Naive B cell (primary cell): ENCODE measurements around the gene HRK. TPM values are rescaled to one million over a fixed set of nuclear protein-coding genes. Genes with fewer than 3 reads are reported as not detected.

ENCODE experiments used
- ATAC-seq, 2 donors: fragments of 150-1000 bp; cut with Tn5 transposase; 2 replicates each; pipeline ENCODE4 v1.10.0; 2021; ENCODE audit warnings: low read depth in 2 of 2, mild to moderate bottlenecking in 2 of 2, moderate library complexity in 2 of 2
- DNase-seq: peaks from one replicate; pipeline ENCODE4 v3.0.0; 2022
- H3K27ac Mint-ChIP-seq, 6 donors: one replicate each; pipeline ENCODE4 v1.8.0; 2020 to 2022; ENCODE audit warnings: mild to moderate bottlenecking in 6 of 6, mixed read lengths in 6 of 6, moderate library complexity in 5 of 6, inconsistent platforms in 2 of 6
- H3K27me3 Mint-ChIP-seq, 3 donors: one replicate each; pipeline ENCODE4 v1.8.0; 2021 to 2022; ENCODE audit warnings: mixed read lengths in 3 of 3, mild to moderate bottlenecking in 1 of 3
- H3K36me3 Mint-ChIP-seq, 2 donors: one replicate each; pipeline ENCODE4 v1.8.0; 2020 to 2022; ENCODE audit warnings: mixed read lengths in 2 of 2, inconsistent platforms in 1 of 2, mild to moderate bottlenecking in 1 of 2
- H3K4me1 Mint-ChIP-seq, 3 donors: one replicate each; pipeline ENCODE4 v1.8.0; 2020 to 2022; ENCODE audit warnings: mixed read lengths in 3 of 3, inconsistent platforms in 1 of 3, mild to moderate bottlenecking in 1 of 3, moderate library complexity in 1 of 3
- H3K4me3 Mint-ChIP-seq, 8 donors: one replicate each; pipeline ENCODE4 v1.8.0; 2020 to 2022; ENCODE audit warnings: mild to moderate bottlenecking in 8 of 8, mixed read lengths in 8 of 8, moderate library complexity in 8 of 8, inconsistent platforms in 2 of 8
- H3K9me3 Mint-ChIP-seq, 7 donors: one replicate each; pipeline ENCODE4 v1.8.0; 2020 to 2022; ENCODE audit warnings: mixed read lengths in 7 of 7, mild to moderate bottlenecking in 5 of 7, inconsistent platforms in 2 of 7, moderate library complexity in 1 of 7
- polyA plus RNA-seq, 6 donors: library from polyadenylated mRNA; unstranded; fragments of 300-500 nt; fragmentation: Illumina TruSeq; gene quantifications; one replicate each; pipeline ENCODE4 v1.2.3, GENCODE V29; 2021; ENCODE audit warnings: low read depth in 6 of 6

Gene HRK
- polyA plus RNA-seq, 6 donors from 2014 or later, result 2.5 to 7.9 (median 5.9) TPM

DNA sequence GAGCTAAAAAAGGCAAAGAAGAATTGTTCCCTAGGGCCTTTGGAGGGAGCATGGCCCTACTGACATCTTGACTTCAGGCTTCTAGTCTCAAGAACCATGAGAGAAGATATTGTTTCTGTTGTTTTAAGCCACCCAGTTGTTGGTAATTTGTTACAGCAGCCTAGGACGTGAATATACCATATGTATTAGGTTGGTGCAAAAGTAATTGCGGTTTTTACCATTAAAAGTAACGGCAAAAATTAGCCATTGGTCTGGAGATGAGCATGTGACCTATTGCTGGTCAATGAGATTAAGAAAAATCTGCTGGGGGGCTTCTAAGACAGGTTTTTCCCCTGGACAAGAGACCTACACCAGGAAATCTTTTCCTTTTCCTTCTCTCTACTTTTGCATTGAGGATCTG lies 9.8 kb upstream of the HRK start:
- Mint-ChIP-seq H3K4me3 (no peak overlapping the region), H3K4me1 (no peaks in the 10 kb centered on the region), H3K27ac (no peak overlapping the region), H3K27me3 (peaks cover 0 to 13% (median 0%) of the 10 kb centered on the region in 3 donors), H3K36me3 (no peaks in the 10 kb centered on the region), H3K9me3 (peaks cover 0 to 8% (median 2%) of the 10 kb centered on the region in 7 donors)
- no peak for ATAC-seq
- DNase-seq, result no peak

DNA sequence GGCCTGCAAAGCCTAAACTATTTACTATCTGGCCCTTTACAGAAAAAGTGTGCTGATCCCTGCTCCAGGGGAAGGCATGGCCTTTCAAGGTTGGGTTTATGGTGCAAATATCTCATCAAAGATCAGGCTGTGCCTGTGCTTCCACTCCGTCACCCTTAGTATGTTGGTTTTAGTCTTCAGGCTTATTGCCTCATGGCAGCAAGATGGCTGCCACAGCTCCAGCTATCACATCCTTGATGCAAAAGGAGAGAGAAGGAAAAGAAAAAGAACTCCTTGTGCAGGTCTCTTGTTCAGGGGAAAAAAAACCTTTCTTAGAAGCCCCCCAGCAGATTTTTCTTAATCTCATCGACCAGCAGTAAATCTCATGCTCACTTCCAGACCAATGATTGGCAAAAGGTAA lies 9.1 kb upstream of the HRK start:
- no peaks in the 10 kb centered on the region for H3K36me3 Mint-ChIP-seq

DNA sequence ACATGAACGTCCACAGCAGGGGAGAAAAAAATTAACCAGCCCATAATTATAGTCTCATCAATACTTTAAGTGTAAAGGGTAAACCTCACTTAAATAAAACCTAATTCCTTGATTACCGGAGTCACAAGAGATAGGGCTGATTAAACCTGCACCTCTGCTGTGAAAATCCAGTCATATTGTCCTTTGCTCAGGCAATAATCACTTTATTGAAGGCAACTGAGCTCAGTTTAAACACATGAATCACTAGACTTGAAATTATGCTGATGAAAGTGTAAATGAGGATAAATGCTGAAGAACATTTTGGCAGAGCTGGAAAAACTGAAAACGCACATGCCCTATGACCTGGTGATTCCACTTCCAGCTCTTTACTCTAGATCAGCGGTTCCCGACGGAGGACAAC lies 6.7 kb upstream of the HRK start:
- H3K4me3 Mint-ChIP-seq, result no peak overlapping the region
- DNase-seq (no peak), ATAC-seq (no peak)
- peaks cover 3 to 4% (median 3%) of the 10 kb centered on the region in 3 donors for H3K4me1 Mint-ChIP-seq
- H3K27me3 Mint-ChIP-seq, result peaks cover 5 to 15% (median 6%) of the 10 kb centered on the region in 3 donors
- peaks cover 0 to 8% (median 2%) of the 10 kb centered on the region in 7 donors for H3K9me3 Mint-ChIP-seq
- H3K27ac Mint-ChIP-seq, result peak overlapping the region in 1 of 6 donors; percentile 44
- H3K36me3 Mint-ChIP-seq, result no peaks in the 10 kb centered on the region

More for the DNA sequence above, 9.1 kb upstream of the HRK start:
- Mint-ChIP-seq H3K9me3 (peaks cover 0 to 8% (median 2%) of the 10 kb centered on the region in 7 donors), H3K4me3 (no peak overlapping the region), H3K27ac (no peak overlapping the region), H3K27me3 (peaks cover 0 to 13% (median 0%) of the 10 kb centered on the region in 3 donors), H3K4me1 (peaks cover 0 to 1% (median 0%) of the 10 kb centered on the region in 3 donors)
- DNase-seq (no peak), ATAC-seq (no peak)

DNA sequence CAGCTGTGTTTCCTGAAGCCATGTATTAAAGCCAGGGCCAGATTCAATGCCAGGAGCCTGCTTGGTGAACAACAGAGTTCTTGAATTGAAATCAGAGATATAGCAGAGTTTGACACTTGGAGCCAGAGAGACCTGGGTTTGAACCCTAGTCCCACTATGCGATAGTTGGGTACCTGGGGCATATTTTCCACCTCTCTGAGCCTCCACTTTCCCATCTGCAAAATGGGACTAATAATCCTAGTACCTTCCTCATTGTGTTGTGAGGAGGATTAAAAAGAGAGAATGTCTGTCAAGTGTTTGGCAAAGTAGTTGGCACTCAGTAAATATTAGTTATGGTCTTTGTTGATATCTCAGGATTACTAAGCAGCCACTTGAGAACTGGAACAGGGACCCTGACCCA lies 6.0 kb upstream of the HRK start:
- DNase-seq, result no peak
- H3K27me3 Mint-ChIP-seq, result peaks cover 11 to 22% (median 13%) of the 10 kb centered on the region in 3 donors
- no peaks in the 10 kb centered on the region for H3K36me3 Mint-ChIP-seq
- no peak overlapping the region for H3K4me3 Mint-ChIP-seq
- H3K4me1 Mint-ChIP-seq, result peaks cover 8 to 10% (median 9%) of the 10 kb centered on the region in 3 donors
- H3K27ac Mint-ChIP-seq, result peak overlapping the region in 2 of 6 donors; percentile 44 to 69
- H3K9me3 Mint-ChIP-seq, result peaks cover 0 to 8% (median 2%) of the 10 kb centered on the region in 7 donors
- ATAC-seq, result no peak

DNA sequence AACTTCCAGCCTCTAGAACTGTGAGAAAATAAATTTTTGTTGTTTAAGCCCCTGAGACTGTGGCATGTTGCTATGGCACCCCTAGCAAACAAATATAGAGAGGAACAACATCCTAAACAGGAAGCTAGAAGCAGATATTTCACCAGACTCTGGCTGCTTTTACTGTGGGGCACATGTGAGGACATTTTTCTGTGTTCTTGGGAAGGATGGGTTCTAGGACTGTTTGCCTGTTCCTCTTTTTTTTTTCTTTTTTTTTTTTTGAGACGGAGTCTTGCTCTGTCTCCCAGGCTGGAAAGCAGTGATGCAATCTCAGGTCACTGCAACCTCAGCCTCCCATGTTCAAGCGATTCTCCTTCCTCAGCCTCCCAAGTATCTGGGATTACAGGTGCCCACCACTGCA lies 4.2 kb upstream of the HRK start:
- Mint-ChIP-seq H3K9me3 (peaks cover 0 to 5% (median 0%) of the 10 kb centered on the region in 7 donors), H3K27me3 (peaks cover 17 to 32% (median 23%) of the 10 kb centered on the region in 3 donors), H3K27ac (peak overlapping the region in 3 of 6 donors; percentile 62 to 87 (median 80)), H3K36me3 (peaks cover 0 to 5% of the 10 kb centered on the region in 2 donors), H3K4me3 (peak overlapping the region in 1 of 8 donors; percentile 25), H3K4me1 (peaks cover 17 to 20% (median 20%) of the 10 kb centered on the region in 3 donors)
- peak; percentile 59 to 60 for ATAC-seq
- peak; percentile 61 for DNase-seq

DNA sequence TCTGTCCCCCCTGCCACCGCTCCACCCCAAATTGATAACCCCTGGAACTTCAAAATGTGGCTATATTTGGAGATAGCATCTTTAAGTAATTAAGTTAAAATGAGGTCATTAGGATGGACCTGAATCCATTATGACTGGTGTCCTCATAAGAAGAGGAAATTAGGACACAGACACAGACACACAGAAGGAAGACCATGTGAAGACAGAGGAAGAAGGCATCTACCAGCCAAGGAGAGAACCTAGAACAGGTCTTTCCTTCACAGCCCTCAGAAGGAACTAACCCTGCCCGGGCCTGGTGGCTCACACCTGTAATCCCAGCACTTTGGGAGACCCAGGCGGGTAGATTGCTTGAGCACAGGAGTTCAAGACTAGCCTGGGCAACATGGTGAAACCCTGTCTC lies 3.6 kb upstream of the HRK start:
- Mint-ChIP-seq H3K4me3 (peak overlapping the region in 1 of 8 donors; percentile 25), H3K27me3 (peaks cover 23 to 38% (median 28%) of the 10 kb centered on the region in 3 donors), H3K9me3 (no peaks in the 10 kb centered on the region), H3K27ac (peak overlapping the region in 5 of 6 donors; percentile 23 to 80 (median 70)), H3K4me1 (peaks cover 24 to 27% (median 26%) of the 10 kb centered on the region in 3 donors), H3K36me3 (peaks cover 0 to 7% of the 10 kb centered on the region in 2 donors)
- DNase-seq (no peak), ATAC-seq (no peak)

DNA sequence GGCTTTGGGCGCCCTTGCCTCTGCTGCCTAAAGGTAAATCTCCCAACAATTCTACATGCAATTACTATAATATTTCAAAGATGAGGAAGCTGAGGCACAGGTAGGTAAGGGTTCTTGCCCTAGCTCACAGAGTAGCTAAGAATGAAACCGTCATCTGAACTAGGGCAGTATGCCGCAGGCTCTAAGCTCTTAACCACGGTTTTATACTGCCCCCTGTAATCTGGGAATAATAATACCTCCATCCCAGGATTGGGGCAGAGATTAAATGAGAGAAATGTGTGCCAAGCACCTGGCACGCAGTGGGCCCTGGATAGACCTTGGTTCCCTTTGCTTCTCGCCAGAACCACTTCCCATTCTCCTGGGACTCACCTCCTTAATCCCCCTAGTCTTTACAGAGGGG lies 1.5 kb upstream of the HRK start:
- Mint-ChIP-seq H3K4me1 (peaks cover 40 to 44% (median 41%) of the 10 kb centered on the region in 3 donors), H3K4me3 (peak overlapping the region; percentile 22 to 89 (median 80)), H3K27me3 (peaks cover 35 to 52% (median 38%) of the 10 kb centered on the region in 3 donors), H3K36me3 (peaks cover 0 to 16% of the 10 kb centered on the region in 2 donors), H3K27ac (peak overlapping the region in 3 of 6 donors; percentile 49 to 75 (median 71)), H3K9me3 (no peaks in the 10 kb centered on the region)
- ATAC-seq (peak; percentile 29 to 38), DNase-seq (peak; percentile 35)

DNA sequence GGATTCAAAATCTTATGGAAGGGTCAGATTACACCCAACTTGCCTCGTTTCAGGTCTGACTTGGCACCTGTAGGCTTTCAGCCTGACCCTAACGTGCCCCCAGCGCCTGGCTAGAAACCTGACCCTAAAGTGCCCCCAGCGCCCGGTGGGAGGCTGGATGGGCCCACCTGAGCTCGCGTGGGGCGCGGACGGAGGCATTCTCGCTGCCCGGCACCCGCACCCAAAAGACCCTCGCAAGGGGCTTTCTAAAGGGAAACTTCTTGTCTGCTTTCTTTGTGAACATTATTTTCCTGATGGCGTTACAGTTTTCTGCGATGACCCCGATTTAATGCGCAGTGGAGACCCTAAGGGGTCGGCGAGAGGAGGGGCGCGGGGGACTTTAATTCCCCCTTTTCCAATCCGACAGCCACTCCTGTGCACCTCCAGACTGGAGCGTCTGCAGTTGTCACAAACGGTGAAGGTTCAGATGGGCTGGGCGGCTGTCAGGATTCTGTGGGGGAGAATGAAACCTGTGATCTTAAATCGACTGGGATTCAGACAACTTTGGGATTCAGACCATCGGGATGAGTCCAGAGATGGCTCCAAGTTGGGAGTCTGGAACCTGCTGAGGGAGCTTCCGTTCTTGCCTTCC lies 751 bp upstream of the HRK start:
- Mint-ChIP-seq H3K4me3 (peak overlapping the region; percentile 73 to 89 (median 84)), H3K27me3 (peaks cover 35 to 52% (median 43%) of the 10 kb centered on the region in 3 donors), H3K27ac (peak overlapping the region in 4 of 6 donors; percentile 44 to 75 (median 54)), H3K4me1 (peaks cover 40 to 44% (median 41%) of the 10 kb centered on the region in 3 donors), H3K36me3 (peaks cover 0 to 16% of the 10 kb centered on the region in 2 donors), H3K9me3 (no peaks in the 10 kb centered on the region)
- ATAC-seq (no peak), DNase-seq (no peak)

DNA sequence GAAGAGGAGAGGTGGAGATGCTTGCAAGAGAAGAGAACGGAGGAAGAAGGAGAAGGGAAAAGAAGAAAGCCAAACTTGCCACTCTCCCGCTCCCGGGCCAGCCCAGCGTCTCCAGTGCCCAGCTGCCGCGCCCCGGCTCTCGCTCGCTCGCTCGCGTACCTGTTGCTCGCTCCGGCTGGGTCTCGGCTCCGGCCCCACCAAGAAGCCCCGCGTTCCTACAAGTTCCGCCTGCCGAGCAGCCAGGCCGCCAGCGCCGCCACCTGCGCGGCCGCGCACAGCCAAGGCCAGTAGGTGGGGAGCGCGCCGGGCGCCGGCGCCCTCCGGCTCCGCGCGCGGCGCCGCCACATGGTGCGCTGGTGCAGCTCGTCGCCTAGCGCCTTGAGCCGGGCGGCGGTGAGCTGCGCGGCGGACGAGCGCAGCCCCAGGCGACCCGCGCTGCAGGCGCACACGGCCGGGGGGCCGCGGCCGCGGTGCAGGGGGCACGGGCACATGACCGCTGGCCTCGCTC lies 370 bp downstream of the HRK start:
- Mint-ChIP-seq H3K4me1 (peaks cover 40 to 50% (median 41%) of the 10 kb centered on the region in 3 donors), H3K27me3 (peaks cover 35 to 63% (median 43%) of the 10 kb centered on the region in 3 donors), H3K9me3 (no peaks in the 10 kb centered on the region), H3K27ac (peak overlapping the region in 4 of 6 donors; percentile 48 to 90 (median 84)), H3K36me3 (peaks cover 0 to 16% of the 10 kb centered on the region in 2 donors), H3K4me3 (peak overlapping the region; percentile 83 to 95 (median 92))
- ATAC-seq, result peak; percentile 73 to 76
- peak; percentile 64 for DNase-seq

DNA sequence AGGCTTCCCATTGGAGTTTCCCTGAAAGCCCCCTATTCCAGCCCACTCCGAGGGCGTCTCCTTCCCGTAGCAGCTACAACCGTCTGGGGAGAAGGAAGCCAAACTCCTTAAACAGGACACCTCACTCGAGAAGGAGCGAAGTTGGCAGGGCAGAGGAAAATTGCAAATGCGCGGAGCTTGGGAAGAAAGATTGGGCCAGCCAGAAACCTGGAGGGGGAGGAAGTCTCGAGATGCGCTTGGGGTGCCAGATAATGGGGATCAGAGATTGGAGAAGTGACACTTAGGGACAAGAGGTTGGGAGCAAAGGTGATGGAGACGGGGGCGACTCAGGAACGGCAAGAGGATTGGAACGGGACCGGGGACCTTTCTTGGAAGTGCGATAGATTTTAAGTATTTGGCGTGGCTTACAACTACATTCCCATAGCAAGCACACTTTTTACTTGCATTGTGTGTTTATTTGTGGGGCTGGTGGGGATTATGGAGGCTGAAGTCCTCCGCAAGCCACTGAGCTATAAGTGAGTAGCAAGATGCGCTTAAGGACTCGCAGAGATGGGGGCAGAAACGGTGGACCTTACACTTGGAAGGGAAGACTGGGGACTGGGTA lies 926 bp downstream of the HRK start:
- no peak for DNase-seq
- H3K36me3 Mint-ChIP-seq, result peaks cover 0 to 16% of the 10 kb centered on the region in 2 donors
- H3K27ac Mint-ChIP-seq, result peak overlapping the region; percentile 6 to 90 (median 83)
- peak overlapping the region; percentile 83 to 95 (median 92) for H3K4me3 Mint-ChIP-seq
- peaks cover 35 to 63% (median 43%) of the 10 kb centered on the region in 3 donors for H3K27me3 Mint-ChIP-seq
- no peaks in the 10 kb centered on the region for H3K9me3 Mint-ChIP-seq
- peaks cover 39 to 50% (median 41%) of the 10 kb centered on the region in 3 donors for H3K4me1 Mint-ChIP-seq
- ATAC-seq, result no peak

DNA sequence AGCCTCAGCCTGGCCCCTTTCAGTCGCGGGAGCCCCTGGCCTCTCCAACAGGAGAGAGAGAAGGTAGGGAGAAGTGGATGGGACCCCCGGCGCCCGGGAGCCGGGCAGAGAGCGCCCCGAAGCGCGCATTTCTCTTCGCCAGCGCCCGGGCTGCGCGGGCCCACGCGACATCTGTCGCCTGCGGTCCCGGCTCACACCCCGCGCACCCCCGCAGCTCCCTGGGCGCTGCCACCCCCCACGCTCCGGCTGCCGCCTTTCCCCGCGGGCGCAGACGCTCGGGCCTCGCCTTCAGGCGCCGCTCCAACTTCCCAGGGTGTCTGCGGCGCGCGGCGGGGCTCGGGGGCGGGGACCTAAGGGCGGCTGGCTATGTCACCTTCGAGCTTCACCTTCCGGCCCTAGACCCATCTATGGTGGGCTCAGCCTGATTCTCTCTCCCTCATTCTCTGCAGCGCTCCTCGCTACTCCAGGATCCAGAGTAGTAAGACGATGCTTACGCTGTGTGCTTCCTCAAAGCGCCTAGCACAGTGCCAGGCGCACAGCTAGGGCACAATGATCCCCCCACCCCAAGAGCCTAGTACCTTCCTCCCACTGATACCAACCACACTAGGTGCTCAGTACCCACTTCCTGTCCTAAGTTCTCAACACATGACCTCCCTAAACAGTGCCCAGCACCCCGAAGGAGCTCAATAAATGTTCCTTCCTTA lies 1.6 kb downstream of the HRK start:
- peak; percentile 18 for DNase-seq
- H3K27ac Mint-ChIP-seq, result peak overlapping the region in 4 of 6 donors; percentile 75 to 89 (median 86)

DNA sequence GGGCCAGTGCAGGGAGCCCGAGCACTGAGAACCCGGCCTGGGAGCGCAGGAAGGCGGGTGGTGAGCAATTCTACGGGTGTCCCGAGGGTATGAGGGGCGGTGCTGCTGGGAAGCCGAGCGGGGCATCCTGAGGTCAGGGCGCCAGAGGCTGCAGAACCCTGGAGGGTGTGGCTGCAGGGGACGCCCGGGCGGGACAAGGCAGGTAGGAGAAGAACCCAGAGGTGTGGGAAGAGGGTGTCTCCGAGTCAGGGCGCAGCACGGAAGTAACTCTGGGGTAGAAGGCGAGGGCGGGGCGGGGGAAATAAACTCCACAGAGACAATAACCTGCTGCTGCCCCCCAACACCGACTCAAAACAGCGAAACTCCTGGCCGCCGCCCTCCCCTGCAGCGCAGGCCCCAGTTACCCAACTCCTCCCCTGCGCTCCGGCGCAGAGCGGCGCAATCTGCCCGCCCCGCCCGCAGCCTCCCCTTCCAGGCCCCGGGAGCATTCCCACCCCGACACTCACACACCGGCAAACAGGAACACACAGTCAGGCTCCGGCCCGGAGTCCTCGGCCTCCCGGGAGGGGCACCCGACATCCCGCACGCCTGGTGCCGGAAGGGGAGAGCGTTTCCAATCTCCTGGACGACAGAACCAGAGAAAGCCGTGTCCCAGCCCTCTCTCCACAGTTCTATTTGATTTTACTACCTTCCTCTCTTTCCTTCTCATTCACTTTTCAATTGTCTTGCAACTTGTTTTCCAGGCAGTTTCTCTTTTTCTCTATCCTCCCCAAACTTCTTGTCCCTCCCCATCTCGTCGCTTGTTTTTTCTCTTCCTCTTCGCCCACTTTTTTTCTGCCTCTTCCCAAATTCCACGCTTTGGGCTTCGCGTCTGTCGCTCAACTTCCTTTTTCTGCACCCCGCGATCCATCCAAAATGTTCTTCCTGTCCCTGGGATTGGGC lies 2.4 kb downstream of the HRK start:
- Mint-ChIP-seq H3K36me3 (peaks cover 0 to 16% of the 10 kb centered on the region in 2 donors), H3K4me3 (peak overlapping the region; percentile 83 to 94 (median 90)), H3K4me1 (peaks cover 37 to 50% (median 37%) of the 10 kb centered on the region in 3 donors), H3K27ac (peak overlapping the region; percentile 49 to 96 (median 84)), H3K27me3 (peaks cover 35 to 60% (median 41%) of the 10 kb centered on the region in 3 donors), H3K9me3 (peaks cover 0 to 11% (median 0%) of the 10 kb centered on the region in 7 donors)
- ATAC-seq, result no peak
- DNase-seq, result no peak

More for the DNA sequence above, 1.6 kb downstream of the HRK start:
- peaks cover 35 to 63% (median 40%) of the 10 kb centered on the region in 3 donors for H3K27me3 Mint-ChIP-seq
- peaks cover 0 to 16% of the 10 kb centered on the region in 2 donors for H3K36me3 Mint-ChIP-seq
- peaks cover 0 to 4% (median 0%) of the 10 kb centered on the region in 7 donors for H3K9me3 Mint-ChIP-seq
- peak; percentile 13 to 14 for ATAC-seq
- peaks cover 37 to 50% (median 37%) of the 10 kb centered on the region in 3 donors for H3K4me1 Mint-ChIP-seq
- peak overlapping the region; percentile 83 to 95 (median 92) for H3K4me3 Mint-ChIP-seq
